ENCODE data around the gene NTNG1. TPM values are rescaled to one million over a fixed set of nuclear protein-coding genes. Genes with fewer than 3 reads are reported as not detected.

Gene NTNG1
- total RNA-seq, 1 donor from 2014 or later: not detected

DNA sequence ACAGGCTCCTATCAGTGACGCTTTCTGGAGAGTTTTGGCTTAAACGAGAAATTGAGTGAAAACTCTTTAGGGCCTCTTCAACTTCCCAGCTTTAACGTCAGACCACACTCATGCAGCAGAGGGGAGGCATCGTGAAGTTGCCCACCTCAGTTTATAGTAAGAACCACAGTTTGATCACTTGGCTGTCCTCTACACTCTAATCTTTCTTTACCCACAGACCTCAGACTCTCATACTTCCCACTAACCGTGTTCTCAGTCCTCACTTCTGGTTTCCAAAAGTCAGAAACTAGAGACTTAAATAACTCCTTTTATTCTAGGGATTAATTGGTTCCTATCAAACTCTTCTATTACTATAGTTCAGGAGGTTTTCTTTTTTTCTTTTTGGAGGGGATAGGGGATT, 302.2 kb downstream of the NTNG1 start:
- DNase-seq (ENCODE audit: low spot score): no peak
- Mint-ChIP-seq H3K9me3 (ENCODE audit: low read depth) (no peaks in the 10 kb centered on the region), H3K4me1 (ENCODE audit: low read depth) (no peaks in the 10 kb centered on the region), H3K27ac (ENCODE audit: unreplicated experiment) (no peak overlapping the region), H3K4me3 (ENCODE audit: unreplicated experiment) (no peak overlapping the region), H3K36me3 (ENCODE audit: low read depth) (no peaks in the 10 kb centered on the region), H3K27me3 (ENCODE audit: low read depth) (peaks cover 2% of the 10 kb centered on the region)
- TF ChIP-seq, protein P1, sequence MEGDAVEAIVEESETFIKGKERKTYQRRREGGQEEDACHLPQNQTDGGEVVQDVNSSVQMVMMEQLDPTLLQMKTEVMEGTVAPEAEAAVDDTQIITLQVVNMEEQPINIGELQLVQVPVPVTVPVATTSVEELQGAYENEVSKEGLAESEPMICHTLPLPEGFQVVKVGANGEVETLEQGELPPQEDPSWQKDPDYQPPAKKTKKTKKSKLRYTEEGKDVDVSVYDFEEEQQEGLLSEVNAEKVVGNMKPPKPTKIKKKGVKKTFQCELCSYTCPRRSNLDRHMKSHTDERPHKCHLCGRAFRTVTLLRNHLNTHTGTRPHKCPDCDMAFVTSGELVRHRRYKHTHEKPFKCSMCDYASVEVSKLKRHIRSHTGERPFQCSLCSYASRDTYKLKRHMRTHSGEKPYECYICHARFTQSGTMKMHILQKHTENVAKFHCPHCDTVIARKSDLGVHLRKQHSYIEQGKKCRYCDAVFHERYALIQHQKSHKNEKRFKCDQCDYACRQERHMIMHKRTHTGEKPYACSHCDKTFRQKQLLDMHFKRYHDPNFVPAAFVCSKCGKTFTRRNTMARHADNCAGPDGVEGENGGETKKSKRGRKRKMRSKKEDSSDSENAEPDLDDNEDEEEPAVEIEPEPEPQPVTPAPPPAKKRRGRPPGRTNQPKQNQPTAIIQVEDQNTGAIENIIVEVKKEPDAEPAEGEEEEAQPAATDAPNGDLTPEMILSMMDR (IDR thresholded peaks at IDR 0.05): no peak

DNA sequence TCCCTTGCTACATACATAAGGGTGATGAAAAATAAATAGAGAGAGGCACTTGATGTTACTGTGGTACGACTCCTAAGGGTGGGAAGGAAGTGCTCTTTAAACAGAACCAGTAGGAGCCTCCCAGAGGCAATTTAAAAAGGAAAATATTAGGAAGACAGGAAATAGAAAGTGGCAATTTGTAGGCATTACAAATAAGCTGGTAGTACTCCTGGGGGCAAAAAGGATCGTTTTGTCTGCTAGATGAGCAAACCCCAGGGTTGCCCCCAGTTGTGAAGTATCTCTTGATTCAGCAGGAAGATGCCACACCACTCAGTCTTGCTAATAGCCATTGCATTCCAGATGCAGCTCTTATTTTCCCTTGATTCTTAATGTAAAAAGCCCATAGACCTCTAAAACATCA, 303.0 kb downstream of the NTNG1 start:
- Mint-ChIP-seq H3K4me3 (ENCODE audit: unreplicated experiment) (no peak overlapping the region), H3K27ac (ENCODE audit: unreplicated experiment) (no peak overlapping the region), H3K9me3 (ENCODE audit: low read depth) (no peaks in the 10 kb centered on the region), H3K4me1 (ENCODE audit: low read depth) (no peaks in the 10 kb centered on the region), H3K27me3 (ENCODE audit: low read depth) (peaks cover 2% of the 10 kb centered on the region), H3K36me3 (ENCODE audit: low read depth) (no peaks in the 10 kb centered on the region)
- TF ChIP-seq, protein P1 (IDR thresholded peaks at IDR 0.05): no peak
- DNase-seq (ENCODE audit: low spot score): no peak

DNA sequence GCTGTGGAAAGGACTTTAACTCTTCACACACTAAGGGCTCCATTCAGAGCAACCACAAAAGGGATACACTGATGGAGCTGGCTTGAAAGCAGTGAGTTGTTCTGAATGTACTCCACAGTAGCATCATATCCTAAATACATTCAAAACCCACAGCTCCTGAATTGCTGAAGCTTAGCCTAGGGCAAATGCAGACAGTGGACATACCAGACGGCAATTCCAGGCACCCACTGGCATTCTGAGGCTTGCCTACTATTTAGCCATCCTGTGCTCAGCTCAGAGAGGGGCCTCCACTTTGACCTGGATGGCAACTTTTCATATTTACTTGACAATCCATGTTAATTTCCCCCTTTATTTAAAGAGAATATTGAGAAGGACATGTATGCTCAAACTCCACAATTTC, 303.5 kb downstream of the NTNG1 start:
- H3K36me3 Mint-ChIP-seq (ENCODE audit: low read depth): no peaks in the 10 kb centered on the region
- no peak overlapping the region for H3K27ac Mint-ChIP-seq (ENCODE audit: unreplicated experiment)
- no peak for DNase-seq (ENCODE audit: low spot score)
- TF ChIP-seq, protein P1 (IDR thresholded peaks at IDR 0.05): no peak
- no peaks in the 10 kb centered on the region for H3K9me3 Mint-ChIP-seq (ENCODE audit: low read depth)
- no peaks in the 10 kb centered on the region for H3K4me1 Mint-ChIP-seq (ENCODE audit: low read depth)
- peaks cover 2% of the 10 kb centered on the region for H3K27me3 Mint-ChIP-seq (ENCODE audit: low read depth)
- no peak overlapping the region for H3K4me3 Mint-ChIP-seq (ENCODE audit: unreplicated experiment)

DNA sequence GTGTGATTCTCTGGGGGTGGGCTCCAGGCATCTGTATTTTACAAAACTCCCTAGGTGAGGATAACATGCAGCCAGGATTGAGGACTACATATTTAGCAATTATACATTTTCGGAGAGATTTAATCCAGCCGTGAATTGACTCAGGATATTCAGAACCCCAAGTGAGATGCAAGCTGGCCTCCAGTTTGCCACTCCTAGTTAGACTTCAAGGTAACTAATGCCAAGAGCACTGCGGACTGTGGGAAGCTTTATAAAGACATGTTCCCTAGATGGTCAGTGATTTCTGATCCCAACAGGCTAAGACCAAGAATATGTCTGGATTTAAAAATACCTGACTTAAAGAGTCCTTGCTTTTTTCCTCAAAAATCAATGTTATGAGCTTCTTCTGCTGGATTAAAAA, 308.5 kb downstream of the NTNG1 start:
- no peaks in the 10 kb centered on the region for H3K9me3 Mint-ChIP-seq (ENCODE audit: low read depth)
- H3K4me3 Mint-ChIP-seq (ENCODE audit: unreplicated experiment): no peak overlapping the region
- no peak for DNase-seq (ENCODE audit: low spot score)
- H3K27me3 Mint-ChIP-seq (ENCODE audit: low read depth): no peaks in the 10 kb centered on the region
- H3K36me3 Mint-ChIP-seq (ENCODE audit: low read depth): no peaks in the 10 kb centered on the region
- H3K4me1 Mint-ChIP-seq (ENCODE audit: low read depth): no peaks in the 10 kb centered on the region
- TF ChIP-seq, protein P1 (IDR thresholded peaks at IDR 0.05): no peak
- H3K27ac Mint-ChIP-seq (ENCODE audit: unreplicated experiment): no peak overlapping the region

DNA sequence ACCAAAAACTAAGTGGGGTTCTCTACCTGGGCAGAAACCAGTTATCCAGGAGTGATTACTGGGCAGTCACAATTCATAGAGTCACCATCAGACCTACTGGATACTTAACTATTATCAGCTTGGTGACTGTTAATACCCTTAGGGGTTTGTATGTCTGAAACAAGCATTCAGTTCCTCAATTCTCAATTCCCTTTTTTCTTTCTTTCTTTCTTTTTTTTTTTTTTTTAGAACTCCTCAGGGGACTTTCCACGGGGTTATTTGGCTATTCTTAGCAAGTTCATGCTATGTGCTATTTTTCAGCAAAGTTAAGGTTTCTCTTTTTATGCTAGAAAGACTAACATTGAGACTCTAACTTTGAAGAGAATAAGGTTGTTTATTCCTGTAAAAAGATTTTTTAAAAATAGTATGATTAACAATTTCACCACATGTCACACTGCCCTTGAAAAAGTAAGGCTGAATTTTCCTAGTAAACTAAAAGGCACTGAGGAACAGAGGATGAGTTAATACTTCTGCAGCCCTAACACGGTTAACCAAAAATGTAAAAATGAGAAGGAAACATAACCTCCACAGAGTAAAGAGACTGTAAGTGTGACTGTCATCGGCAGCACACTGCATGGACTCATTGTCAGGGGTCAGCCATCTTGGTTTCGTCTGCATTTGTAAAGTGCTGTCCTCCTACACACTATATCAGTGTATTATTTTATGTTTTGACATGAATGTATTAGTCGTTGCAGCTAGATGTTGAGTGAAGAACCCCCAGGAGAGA, 310.2 kb downstream of the NTNG1 start:
- H3K4me3 Mint-ChIP-seq (ENCODE audit: unreplicated experiment): no peak overlapping the region
- TF ChIP-seq, protein P1 (IDR thresholded peaks at IDR 0.05): no peak
- H3K4me1 Mint-ChIP-seq (ENCODE audit: low read depth): no peaks in the 10 kb centered on the region
- no peaks in the 10 kb centered on the region for H3K9me3 Mint-ChIP-seq (ENCODE audit: low read depth)
- no peaks in the 10 kb centered on the region for H3K36me3 Mint-ChIP-seq (ENCODE audit: low read depth)
- no peaks in the 10 kb centered on the region for H3K27me3 Mint-ChIP-seq (ENCODE audit: low read depth)
- no peak overlapping the region for H3K27ac Mint-ChIP-seq (ENCODE audit: unreplicated experiment)
- DNase-seq (ENCODE audit: low spot score): no peak
